Omental fat pad (tissue), 4 donors: ENCODE measurements around the gene SHROOM2. TPM values are rescaled to one million over a fixed set of nuclear protein-coding genes. Genes with fewer than 3 reads are reported as not detected.

ENCODE experiments used
- ATAC-seq: fragments of 150-250 bp; one replicate; pipeline ENCODE4 v1.9.1; 2016; ENCODE audit warnings: mild to moderate bottlenecking, moderate library complexity; ENCODE audit not compliant: low FRiP score
- DNase-seq: peaks from one replicate; pipeline ENCODE4 v3.0.0-alpha.2; 2019; ENCODE audit warnings: low spot score
- total RNA-seq, 4 donors: library from RNA; depleted of rRNA; stranded (reverse); fragments of >200 nt; gene quantifications; one replicate each; pipeline ENCODE4 v1.1.0, GENCODE V29; 2016
- TF ChIP-seq, protein P1 (sequence below), 3 donors: fragments of 450-650 bp; IDR thresholded peaks; one replicate each; pipeline ENCODE4 v1.5.1; 2016 to 2017; ENCODE audit warnings: antibody characterized with exemption in 3 of 3, mild to moderate bottlenecking in 3 of 3, moderate library complexity in 2 of 3

SHROOM2 gene
- total RNA-seq, 4 donors from 2014 or later = 0.88 to 2.4 (median 2.1) TPM

DNA sequence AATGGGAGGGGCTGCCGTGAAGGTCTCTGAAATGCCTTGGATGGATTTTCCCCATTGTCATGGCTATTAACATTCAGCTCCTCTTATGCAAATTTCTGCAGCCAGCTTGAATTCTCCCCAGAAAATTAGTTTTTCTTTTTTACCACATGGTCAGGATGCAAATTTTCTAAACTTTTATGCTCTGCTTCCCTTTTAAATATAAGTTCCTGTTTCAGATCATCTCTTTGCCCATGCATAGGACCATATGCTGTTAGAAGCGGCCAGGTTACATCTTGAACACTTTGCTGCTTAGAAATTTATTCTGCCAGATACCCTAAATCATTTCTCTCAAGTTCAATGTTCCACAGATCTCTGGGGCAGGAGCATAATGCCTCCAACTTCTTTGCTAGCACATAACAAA lies 167.2 kb downstream of the SHROOM2 start:
- no peak for DNase-seq
- TF ChIP-seq, protein P1, sequence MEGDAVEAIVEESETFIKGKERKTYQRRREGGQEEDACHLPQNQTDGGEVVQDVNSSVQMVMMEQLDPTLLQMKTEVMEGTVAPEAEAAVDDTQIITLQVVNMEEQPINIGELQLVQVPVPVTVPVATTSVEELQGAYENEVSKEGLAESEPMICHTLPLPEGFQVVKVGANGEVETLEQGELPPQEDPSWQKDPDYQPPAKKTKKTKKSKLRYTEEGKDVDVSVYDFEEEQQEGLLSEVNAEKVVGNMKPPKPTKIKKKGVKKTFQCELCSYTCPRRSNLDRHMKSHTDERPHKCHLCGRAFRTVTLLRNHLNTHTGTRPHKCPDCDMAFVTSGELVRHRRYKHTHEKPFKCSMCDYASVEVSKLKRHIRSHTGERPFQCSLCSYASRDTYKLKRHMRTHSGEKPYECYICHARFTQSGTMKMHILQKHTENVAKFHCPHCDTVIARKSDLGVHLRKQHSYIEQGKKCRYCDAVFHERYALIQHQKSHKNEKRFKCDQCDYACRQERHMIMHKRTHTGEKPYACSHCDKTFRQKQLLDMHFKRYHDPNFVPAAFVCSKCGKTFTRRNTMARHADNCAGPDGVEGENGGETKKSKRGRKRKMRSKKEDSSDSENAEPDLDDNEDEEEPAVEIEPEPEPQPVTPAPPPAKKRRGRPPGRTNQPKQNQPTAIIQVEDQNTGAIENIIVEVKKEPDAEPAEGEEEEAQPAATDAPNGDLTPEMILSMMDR (IDR thresholded peaks at IDR 0.05) = no peak
- no peak for ATAC-seq

DNA sequence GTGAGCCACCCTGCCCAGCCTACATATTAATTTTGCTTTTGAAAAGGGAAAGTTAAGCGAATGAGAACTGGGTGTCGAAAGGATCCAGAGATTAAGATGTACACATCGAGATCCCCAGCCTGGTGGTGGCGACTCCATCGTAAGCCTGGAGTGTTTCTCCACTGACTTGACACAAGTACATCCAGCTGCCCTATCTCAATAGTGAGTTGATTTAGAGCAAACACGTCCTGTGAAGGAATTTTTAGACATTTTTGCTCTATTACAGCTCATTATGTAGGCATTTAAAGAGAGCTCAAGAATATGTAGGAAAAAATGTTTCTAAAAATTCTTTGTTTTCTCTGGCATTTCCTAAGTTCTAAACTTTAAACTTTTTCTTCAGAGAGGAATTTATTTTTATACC lies 169.3 kb downstream of the SHROOM2 start:
- no peak for DNase-seq
- ATAC-seq = no peak
- TF ChIP-seq, protein P1 (IDR thresholded peaks at IDR 0.05) = no peak

DNA sequence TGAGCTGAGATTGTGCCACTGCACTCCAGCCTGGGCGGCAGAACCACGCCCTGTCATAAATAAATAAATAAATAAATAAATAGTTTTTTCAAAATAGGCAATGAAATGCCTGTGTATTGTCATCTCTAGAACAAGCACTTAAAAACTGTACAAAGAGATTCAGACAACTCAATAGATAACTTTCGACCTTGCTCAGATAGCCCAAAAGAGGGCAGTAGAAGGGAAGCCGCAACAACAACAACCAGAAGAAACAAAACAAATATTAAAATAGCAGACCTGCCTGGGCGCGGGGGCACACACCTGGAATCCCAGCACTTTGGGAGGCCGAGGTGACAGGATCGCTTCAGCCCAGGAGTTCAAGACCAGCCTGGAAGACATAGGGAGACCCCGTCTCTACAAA lies 171.5 kb downstream of the SHROOM2 start:
- TF ChIP-seq, protein P1 (IDR thresholded peaks at IDR 0.05) = no peak
- no peak for DNase-seq
- no peak for ATAC-seq

DNA sequence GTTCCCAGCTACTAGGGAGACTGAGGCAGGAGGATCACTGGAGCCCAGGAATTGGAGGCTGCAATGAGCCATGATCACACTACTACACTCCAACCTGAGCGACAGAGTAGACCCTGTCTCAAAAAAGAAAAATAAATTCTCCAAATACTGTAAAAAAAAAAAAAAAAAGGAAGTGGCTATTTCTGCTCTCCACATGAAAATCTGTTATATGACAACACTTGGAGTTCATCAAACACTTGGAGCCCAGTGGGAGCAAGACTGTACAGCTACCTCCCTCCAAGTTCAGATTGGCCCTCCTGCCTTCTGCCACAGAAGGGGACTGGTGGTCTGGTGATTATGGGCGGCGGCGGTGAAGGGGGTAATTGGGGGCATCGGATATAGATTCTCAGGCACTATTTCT lies 172.0 kb downstream of the SHROOM2 start:
- TF ChIP-seq, protein P1 (IDR thresholded peaks at IDR 0.05) = no peak
- DNase-seq (no peak), ATAC-seq (no peak)

DNA sequence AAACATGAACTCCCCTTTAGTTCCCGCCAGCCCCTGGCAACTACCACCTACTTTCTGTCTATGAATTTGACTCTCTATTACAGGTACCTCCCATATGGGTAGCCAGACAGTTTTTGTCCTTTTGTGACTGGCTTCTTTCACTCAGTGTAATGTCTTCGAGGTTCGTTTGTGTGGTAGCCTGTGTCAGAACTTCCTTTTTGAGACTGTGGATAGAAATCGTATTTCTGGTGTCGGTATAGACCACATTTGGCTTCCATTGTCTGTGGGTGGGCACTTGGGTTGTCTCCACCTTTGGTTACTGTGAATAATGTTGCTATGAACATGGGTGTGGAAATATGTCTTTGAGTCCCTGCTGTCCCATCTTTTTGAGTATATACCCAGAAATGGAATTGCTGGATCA lies 175.5 kb downstream of the SHROOM2 start:
- TF ChIP-seq, protein P1 (IDR thresholded peaks at IDR 0.05) = no peak
- DNase-seq (no peak), ATAC-seq (no peak)

DNA sequence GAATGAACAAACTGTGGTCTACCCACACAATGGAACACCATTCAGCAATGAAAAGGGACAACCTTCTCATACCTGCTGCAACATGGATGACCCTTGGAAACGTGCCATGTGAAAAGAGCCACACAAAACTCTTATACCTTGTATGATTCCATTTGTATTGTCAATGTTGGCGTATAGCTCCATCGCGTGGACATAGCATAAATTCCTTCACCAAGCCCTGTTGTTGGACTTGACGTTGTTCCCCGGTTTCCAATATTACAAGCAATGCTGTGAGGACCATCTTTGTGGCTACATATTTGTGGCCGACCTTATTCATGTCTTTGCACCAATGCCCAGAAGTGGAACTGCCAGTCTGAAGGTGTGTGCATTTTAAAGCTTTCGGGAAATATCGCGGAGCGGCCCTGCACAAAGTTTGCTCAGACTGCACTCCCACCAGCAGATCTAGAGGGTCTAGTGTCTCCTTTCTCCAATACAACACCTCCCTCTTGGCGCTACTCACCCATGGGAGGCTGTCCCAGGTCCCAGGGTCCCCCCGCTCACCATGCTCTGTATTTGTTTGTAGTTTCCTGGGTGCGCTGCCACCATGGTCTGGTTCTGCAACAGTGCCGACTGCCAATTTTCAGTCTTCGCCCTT lies 180.7 kb downstream of the SHROOM2 start, which contains the start of gene CLDN34:
Gene CLDN34, plus strand, starts transcription at position 584 of the 634 bp plus-strand sequence. Its CDS starts 0 bp downstream, at position 584.
- ATAC-seq (no peak), DNase-seq (no peak)
- TF ChIP-seq, protein P1 (IDR thresholded peaks at IDR 0.05) = no peak

DNA sequence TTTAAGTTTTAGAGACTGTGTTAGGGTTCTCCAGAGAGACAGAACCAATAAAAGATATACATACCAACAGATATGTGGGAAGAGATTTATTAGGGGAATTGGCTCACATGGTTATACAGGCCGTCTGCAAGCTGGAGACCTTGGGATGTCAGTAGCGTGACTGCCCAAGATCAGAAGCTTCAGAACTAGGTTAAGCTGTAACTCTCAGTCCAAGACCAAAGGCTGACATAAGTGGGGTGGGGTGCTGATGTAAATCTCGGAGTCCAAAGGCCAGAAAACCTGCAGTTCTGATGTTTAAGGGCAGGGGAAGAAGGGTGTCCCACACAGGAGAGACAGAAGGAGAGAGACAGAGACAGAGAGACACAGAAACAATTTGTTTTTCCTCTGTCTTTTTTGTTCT lies 191.4 kb downstream of the SHROOM2 start:
- DNase-seq (no peak), ATAC-seq (no peak)
- TF ChIP-seq, protein P1 (IDR thresholded peaks at IDR 0.05) = no peak
